Measurements from ENCODE around the gene ATXN7L2. TPM values are rescaled to one million over a fixed set of nuclear protein-coding genes. Genes with fewer than 3 reads are reported as not detected.

Gene ATXN7L2
- total RNA-seq, 1 donor: 2.9 TPM

DNA sequence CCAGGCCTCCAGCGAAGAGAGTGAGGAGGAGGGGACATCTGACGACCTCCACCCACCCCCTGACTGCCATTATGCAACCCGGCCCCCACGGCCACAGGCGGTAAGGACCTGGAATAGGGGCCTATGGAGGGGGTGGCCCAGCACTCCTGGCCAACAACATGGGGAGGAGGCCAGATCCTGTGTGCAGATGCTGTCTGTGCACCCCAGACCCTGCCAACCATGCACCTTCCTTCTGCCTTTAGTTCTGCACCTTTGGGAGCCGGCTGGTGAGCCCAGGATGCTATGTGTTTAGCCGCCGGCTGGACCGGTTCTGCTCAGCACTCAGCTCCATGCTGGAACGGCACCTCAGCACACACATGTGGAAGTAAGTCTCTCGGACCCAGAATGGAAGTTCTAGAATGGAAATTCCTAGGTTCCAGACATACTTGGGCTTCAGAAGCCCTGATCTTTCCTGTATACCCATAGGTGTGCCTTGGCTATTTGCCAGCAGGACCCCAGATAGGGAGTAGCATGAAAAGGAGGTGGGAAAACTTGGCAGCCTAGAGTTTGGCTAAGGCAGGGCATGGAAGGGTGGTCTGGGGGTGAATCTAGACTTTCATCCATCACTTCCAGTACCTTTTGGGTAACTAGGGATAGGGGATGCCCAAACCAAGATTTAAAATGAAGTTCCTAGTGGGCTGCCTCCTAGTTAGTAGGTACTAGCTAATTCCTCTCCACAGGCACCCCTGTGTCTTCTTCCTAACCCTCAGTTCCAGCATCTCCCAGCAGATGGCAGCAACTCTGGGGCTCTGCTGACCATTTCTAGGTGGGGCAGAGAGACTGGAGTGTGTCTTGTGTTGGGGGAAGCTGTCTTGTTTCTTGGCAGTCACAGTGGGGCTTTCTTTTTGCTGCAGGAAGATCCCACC lies 6.6 kb downstream of the ATXN7L2 start:
- H3K4me3 ChIP-seq (ENCODE audit: low read depth, low read length): no peak overlapping the region
- DNase-seq (ENCODE audit: low read depth): peak; percentile 77
- TF ChIP-seq, protein P1, sequence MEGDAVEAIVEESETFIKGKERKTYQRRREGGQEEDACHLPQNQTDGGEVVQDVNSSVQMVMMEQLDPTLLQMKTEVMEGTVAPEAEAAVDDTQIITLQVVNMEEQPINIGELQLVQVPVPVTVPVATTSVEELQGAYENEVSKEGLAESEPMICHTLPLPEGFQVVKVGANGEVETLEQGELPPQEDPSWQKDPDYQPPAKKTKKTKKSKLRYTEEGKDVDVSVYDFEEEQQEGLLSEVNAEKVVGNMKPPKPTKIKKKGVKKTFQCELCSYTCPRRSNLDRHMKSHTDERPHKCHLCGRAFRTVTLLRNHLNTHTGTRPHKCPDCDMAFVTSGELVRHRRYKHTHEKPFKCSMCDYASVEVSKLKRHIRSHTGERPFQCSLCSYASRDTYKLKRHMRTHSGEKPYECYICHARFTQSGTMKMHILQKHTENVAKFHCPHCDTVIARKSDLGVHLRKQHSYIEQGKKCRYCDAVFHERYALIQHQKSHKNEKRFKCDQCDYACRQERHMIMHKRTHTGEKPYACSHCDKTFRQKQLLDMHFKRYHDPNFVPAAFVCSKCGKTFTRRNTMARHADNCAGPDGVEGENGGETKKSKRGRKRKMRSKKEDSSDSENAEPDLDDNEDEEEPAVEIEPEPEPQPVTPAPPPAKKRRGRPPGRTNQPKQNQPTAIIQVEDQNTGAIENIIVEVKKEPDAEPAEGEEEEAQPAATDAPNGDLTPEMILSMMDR (IDR thresholded peaks at IDR 0.05; ENCODE audit: insufficient read depth, low read length): peak; percentile 96

DNA sequence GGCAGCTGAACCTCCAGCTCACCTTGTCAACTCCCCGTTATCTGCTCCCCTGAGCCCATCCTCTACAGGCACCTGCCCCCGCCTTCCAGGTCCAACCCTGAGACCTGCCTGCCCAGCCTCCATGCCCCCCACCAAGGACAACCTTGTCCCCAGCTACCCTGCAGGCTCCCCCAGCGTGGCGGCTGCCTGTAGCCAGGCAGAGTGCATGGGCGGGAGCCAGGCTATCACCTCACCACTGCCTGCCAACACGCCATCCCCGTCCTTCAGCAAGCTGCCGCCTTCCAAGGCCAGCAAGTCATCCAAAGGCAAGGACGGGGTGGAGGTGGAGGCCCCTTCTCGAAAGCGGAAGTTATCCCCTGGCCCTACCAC lies 7.2 kb downstream of the ATXN7L2 start:
- TF ChIP-seq, protein P1 (IDR thresholded peaks at IDR 0.05; ENCODE audit: insufficient read depth, low read length): no peak
- H3K4me3 ChIP-seq (ENCODE audit: low read depth, low read length): no peak overlapping the region
- no peak for DNase-seq (ENCODE audit: low read depth)

DNA sequence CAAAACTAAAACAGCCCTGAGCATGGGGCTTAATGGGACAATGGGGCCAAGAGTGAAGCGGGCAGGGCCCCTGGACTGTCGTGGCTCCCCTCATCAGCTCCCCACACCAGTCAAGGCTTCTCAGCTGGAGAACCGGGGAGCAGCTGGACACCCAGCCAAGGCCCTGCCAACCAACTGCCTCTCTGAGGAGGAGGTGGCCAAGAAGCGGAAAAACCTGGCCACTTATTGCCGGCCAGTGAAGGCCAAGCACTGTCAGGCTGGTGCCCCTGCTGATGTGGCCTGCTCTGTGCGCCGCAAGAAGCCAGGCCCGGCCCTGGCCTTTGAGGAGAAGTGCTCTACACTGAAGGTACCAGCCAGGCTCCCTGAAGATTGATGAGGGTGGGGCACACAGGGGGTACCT lies 7.7 kb downstream of the ATXN7L2 start:
- no peak overlapping the region for H3K4me3 ChIP-seq (ENCODE audit: low read depth, low read length)
- DNase-seq (ENCODE audit: low read depth): no peak

DNA sequence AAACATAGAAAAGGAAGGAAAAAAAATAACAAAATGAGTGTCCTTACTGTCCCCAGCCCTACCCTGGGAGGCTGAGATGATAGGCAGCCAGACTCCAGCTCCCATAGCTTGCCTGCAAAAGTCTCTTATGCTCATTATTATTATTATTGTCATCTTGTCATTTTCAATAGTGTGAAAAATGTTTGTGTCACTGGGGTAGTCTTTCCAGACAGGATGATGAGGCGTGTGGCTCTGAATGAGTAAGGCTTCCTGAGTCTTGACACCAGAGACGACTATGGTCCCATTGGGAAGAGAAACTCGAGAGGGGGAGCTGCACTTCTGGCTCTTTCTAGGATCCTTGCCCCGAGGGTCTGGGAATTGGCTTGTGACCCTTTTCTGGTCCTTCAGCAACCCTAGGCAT lies 9.1 kb downstream of the ATXN7L2 start:
- DNase-seq (ENCODE audit: low read depth): no peak
- no peak overlapping the region for H3K4me3 ChIP-seq (ENCODE audit: low read depth, low read length)
- TF ChIP-seq, protein P1 (IDR thresholded peaks at IDR 0.05; ENCODE audit: insufficient read depth, low read length): no peak

More for the DNA sequence above, 7.7 kb downstream of the ATXN7L2 start:
- TF ChIP-seq, protein P1 (IDR thresholded peaks at IDR 0.05; ENCODE audit: insufficient read depth, low read length): no peak

DNA sequence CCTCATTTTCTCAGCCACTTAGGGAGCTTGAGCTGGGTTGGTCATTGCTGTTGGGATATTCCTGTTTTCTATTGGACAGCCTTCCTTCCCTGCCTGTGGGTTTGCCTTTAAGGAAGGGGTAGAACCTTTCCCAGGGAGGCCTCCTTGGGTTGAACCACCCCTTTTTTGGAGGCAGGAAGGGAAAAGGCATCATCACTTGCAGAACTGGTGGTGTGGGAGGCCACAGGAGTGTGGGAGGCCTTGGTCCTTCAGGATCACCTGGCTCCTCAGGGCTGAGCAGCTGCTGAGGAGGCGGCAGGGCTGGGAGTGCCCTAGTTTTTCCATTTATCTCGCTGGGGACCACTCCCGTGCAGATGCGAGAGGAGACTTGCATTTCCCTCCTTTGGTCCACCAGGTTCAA lies 9.5 kb downstream of the ATXN7L2 start:
- TF ChIP-seq, protein P1 (IDR thresholded peaks at IDR 0.05; ENCODE audit: insufficient read depth, low read length): no peak
- H3K4me3 ChIP-seq (ENCODE audit: low read depth, low read length): no peak overlapping the region

DNA sequence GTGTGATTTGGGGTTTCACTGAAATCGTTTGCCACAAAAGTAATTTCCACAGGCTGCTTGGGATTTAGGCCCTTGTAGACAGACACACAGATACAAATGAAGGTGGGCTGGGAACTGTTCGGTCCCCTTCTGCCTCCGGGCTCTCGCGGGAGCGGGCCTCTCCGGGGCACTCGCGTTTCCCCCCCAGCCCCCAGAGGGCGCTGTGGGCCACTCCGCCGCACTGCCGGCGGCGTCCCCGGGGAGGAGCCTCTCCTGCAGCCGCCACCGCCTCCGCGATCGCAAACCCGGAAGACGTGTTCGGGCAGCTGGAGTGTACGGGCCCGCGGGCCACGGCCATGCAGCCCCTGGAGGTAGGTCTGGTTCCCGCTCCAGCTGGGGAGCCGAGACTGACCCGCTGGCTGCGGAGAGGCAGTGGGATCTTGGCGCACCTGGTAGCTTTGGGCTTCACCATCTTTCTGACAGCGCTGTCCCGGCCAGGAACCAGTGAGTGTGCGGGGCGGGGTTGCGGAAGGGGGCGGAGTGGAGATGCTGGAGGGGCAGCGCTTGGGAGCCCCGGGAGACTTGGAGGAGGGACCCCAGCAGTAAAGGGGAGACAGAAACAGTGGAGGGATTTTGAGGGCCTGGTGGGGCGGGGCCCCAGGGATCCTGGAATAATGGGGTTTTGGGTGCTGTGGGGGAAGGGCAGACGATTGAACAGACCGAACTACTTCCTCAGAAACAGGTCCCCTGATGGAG lies 10.3 kb downstream of the ATXN7L2 start, which contains the start of gene CYB561D1:
TSS of gene CYB561D1 (plus strand) at position 290 of the 735 bp plus-strand sequence. CDS start at position 336, 46 bp downstream.
- H3K4me3 ChIP-seq (ENCODE audit: low read depth, low read length): peak within 1 kb of the TSS; percentile 95
- TF ChIP-seq, protein P1 (IDR thresholded peaks at IDR 0.05; ENCODE audit: insufficient read depth, low read length): peak; percentile 86
- DNase-seq (ENCODE audit: low read depth): peak; percentile 78

More for the DNA sequence above, 9.5 kb downstream of the ATXN7L2 start:
- DNase-seq (ENCODE audit: low read depth): no peak
